Mucosa of stomach (tissue), 1 donor: ENCODE data around the gene NALCN.

Experiments
- H3K27me3 ChIP-seq: one replicate; pipeline ENCODE4 v1.7.0; 2013; ENCODE audit warnings: mild to moderate bottlenecking, low read length; ENCODE audit not compliant: control insufficient read depth, insufficient read depth
- H3K36me3 ChIP-seq: one replicate; pipeline ENCODE4 v1.7.0; 2013; ENCODE audit warnings: low read length; ENCODE audit not compliant: control insufficient read depth, insufficient read depth
- H3K4me1 ChIP-seq: one replicate; pipeline ENCODE4 v1.7.0; 2013; ENCODE audit warnings: mild to moderate bottlenecking, low read length; ENCODE audit not compliant: control insufficient read depth, insufficient read depth
- H3K4me3 ChIP-seq: one replicate; pipeline ENCODE4 v1.7.0; 2013; ENCODE audit warnings: low read length
- H3K9ac ChIP-seq: one replicate; pipeline ENCODE4 v1.7.0; 2013; ENCODE audit warnings: mild to moderate bottlenecking, low read length, moderate library complexity
- H3K9me3 ChIP-seq: one replicate; pipeline ENCODE4 v1.7.0; 2013; ENCODE audit warnings: mild to moderate bottlenecking, low read length, moderate library complexity; ENCODE audit not compliant: control insufficient read depth
- donor health status: Pancreatic carcinoma.

The NALCN gene

GRCh38 chr13:101157261-101157660, 259.0 kb downstream of the NALCN start:
- Histone ChIP-seq H3K4me1 (no peaks in the 10 kb centered on the region), H3K4me3 (no peak overlapping the region), H3K9ac (no peak overlapping the region), H3K9me3 (no peaks in the 10 kb centered on the region), H3K27me3 (no peaks in the 10 kb centered on the region), H3K36me3 (no peaks in the 10 kb centered on the region)

DNA sequence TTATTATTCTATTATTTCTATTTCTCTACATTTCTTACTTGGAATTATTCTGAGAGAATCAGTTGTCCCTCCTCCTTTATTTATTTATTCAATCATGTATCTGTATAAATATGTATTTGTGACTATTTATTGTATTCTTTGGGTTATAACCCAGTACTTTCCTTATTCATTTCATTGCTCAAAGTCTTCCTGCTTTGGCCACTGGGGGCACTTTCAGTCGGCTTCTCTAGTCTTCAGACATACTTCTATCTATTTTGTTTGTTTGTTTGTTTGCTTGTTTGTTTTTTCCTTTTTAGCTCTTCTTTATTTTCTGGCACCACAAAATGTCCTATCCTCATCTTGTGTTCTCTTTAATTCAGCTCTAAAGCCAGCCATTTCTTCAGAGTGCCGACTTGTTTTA, 260.4 kb downstream of the NALCN start:
- Histone ChIP-seq H3K27me3 (no peaks in the 10 kb centered on the region), H3K4me1 (no peaks in the 10 kb centered on the region), H3K9ac (no peak overlapping the region), H3K9me3 (no peaks in the 10 kb centered on the region), H3K4me3 (no peak overlapping the region), H3K36me3 (no peaks in the 10 kb centered on the region)

DNA sequence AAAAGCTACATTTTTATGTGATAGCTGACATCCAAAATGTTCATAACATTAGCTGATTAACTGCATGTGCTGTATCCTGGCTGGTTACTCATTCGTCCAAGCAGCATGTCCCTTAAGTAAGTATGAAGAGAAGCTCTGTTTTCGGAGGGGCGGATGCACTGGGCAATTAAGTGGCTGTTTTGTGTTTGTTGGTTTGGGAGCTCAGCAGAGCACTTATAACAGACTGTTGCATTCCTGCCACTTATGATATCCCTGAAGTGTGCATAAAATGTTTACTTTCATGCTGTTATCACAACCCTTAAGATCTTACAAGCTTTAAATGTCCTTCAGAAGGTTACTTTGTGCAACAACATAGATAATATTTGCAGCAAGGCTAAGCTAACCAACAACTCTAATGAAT, 264.1 kb downstream of the NALCN start:
- Histone ChIP-seq H3K4me3 (no peak overlapping the region), H3K27me3 (no peaks in the 10 kb centered on the region), H3K9ac (no peak overlapping the region), H3K4me1 (no peaks in the 10 kb centered on the region), H3K9me3 (no peaks in the 10 kb centered on the region), H3K36me3 (no peaks in the 10 kb centered on the region)

DNA sequence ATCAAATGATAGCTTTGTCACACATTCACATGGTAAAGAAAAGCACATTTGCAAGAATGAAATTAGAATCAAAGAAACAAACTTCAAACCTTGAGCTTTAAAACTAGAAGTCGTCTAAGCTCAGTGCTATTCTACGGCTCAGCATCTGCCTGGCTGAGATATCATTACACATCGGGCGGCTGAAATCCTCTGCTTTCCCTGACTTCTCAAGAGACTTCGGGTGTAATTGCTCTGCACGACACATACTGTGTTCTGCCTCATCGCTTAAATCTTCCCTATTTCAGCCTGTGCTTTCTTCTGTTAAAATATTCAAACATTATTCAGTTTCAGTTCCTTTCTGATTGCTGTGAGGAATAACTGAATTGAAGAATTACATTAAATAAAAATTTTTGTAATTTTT, 265.3 kb downstream of the NALCN start:
- Histone ChIP-seq H3K36me3 (no peaks in the 10 kb centered on the region), H3K9ac (no peak overlapping the region), H3K27me3 (no peaks in the 10 kb centered on the region), H3K4me1 (no peaks in the 10 kb centered on the region), H3K4me3 (no peak overlapping the region), H3K9me3 (no peaks in the 10 kb centered on the region)

GRCh38 chr13:101149735-101150384, 266.4 kb downstream of the NALCN start:
- H3K4me1 ChIP-seq = no peaks in the 10 kb centered on the region
- H3K36me3 ChIP-seq = no peaks in the 10 kb centered on the region
- no peaks in the 10 kb centered on the region for H3K9me3 ChIP-seq
- no peak overlapping the region for H3K4me3 ChIP-seq
- H3K9ac ChIP-seq = no peak overlapping the region
- H3K27me3 ChIP-seq = no peaks in the 10 kb centered on the region

GRCh38 chr13:101146101-101146898, 270.0 kb downstream of the NALCN start:
- Histone ChIP-seq H3K9ac (no peak overlapping the region), H3K27me3 (no peaks in the 10 kb centered on the region), H3K9me3 (no peaks in the 10 kb centered on the region), H3K4me3 (no peak overlapping the region), H3K4me1 (no peaks in the 10 kb centered on the region), H3K36me3 (no peaks in the 10 kb centered on the region)

- Histone ChIP-seq H3K9ac (no peak overlapping the region), H3K9me3 (no peaks in the 10 kb centered on the region), H3K4me3 (no peak overlapping the region), H3K27me3 (no peaks in the 10 kb centered on the region), H3K36me3 (no peaks in the 10 kb centered on the region), H3K4me1 (no peaks in the 10 kb centered on the region)
Measured at GRCh38 chr13:101144808-101145419, 271.4 kb downstream of the NALCN start.

- H3K9me3 ChIP-seq = no peaks in the 10 kb centered on the region
- no peaks in the 10 kb centered on the region for H3K36me3 ChIP-seq
- no peak overlapping the region for H3K4me3 ChIP-seq
- no peak overlapping the region for H3K9ac ChIP-seq
- no peaks in the 10 kb centered on the region for H3K4me1 ChIP-seq
- H3K27me3 ChIP-seq = no peaks in the 10 kb centered on the region
Measured at GRCh38 chr13:101140936-101141335, 275.4 kb downstream of the NALCN start.

GRCh38 chr13:101140087-101140770, 276.1 kb downstream of the NALCN start:
- no peaks in the 10 kb centered on the region for H3K4me1 ChIP-seq
- no peak overlapping the region for H3K9ac ChIP-seq
- no peaks in the 10 kb centered on the region for H3K9me3 ChIP-seq
- H3K27me3 ChIP-seq = no peaks in the 10 kb centered on the region
- no peaks in the 10 kb centered on the region for H3K36me3 ChIP-seq
- H3K4me3 ChIP-seq = no peak overlapping the region

- Histone ChIP-seq H3K27me3 (no peaks in the 10 kb centered on the region), H3K9ac (no peak overlapping the region), H3K4me3 (no peak overlapping the region), H3K4me1 (no peaks in the 10 kb centered on the region), H3K36me3 (no peaks in the 10 kb centered on the region), H3K9me3 (no peaks in the 10 kb centered on the region)
Measured at GRCh38 chr13:101139081-101139480, 277.2 kb downstream of the NALCN start.

GRCh38 chr13:101127741-101128353, 288.5 kb downstream of the NALCN start:
- no peaks in the 10 kb centered on the region for H3K4me1 ChIP-seq
- no peaks in the 10 kb centered on the region for H3K27me3 ChIP-seq
- no peaks in the 10 kb centered on the region for H3K9me3 ChIP-seq
- no peak overlapping the region for H3K9ac ChIP-seq
- no peaks in the 10 kb centered on the region for H3K36me3 ChIP-seq
- no peak overlapping the region for H3K4me3 ChIP-seq
